ENCODE data around the gene MYOM1.
"Not testable (repeated sequence)": the region's sequence is repeated elsewhere in the genome, so short reads cannot be mapped to it uniquely, and the experiment has no call there.

MYOM1 gene

DNA sequence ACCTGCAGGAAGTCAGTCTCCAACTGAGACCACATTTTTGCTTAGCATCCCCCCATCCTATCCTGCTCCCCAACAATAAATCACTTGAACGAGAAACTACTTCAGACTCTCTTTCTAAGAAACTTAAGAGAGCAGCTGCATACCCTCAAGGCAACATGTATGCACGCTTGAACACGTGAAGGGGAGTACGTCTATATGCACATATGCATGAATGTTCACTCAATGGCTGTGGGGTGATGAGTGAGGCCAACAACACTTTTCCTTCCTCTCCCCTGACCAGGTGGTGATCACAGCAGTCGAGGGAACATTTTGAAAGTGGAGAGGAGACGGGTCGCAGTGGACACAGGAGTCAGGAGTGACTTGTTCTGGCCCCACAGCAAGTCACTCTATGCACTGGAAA is 127.0 kb downstream of the MYOM1 start:
- no peak for DNase-seq (ENCODE audit: low read depth in 2 of 3, low spot score in 2 of 3)

DNA sequence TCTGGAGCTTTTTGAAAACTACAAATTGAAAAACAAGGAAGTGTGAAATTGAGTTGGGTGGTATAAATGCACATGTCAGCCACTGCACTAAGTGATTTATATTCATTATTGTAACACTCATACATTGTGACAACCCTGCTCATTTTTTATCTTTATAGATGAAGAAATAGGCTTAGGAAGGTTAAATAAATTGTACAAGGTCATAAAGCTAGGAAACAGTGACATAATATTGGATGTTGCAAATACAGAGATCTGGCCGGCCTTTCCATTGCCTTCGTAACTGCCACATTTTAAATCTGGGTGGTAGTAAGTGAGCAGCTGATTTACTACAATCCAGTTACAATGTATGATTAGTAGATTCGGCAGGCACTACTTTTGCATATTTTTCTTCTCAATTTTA is 130.2 kb downstream of the MYOM1 start:
- no peak for DNase-seq (ENCODE audit: low read depth in 2 of 3, low spot score in 2 of 3)

GRCh38 chr18:3088449-3088848 is 131.3 kb downstream of the MYOM1 start:
- DNase-seq (ENCODE audit: low read depth in 2 of 3, low spot score in 2 of 3), result no peak

GRCh38 chr18:3086871-3087270 is 132.9 kb downstream of the MYOM1 start:
- no peak for DNase-seq (ENCODE audit: low read depth in 2 of 3, low spot score in 2 of 3)

- DNase-seq (ENCODE audit: low read depth in 2 of 3, low spot score in 2 of 3), result no peak
These were observed 134.2 kb downstream of the MYOM1 start for GRCh38 chr18:3085612-3086011.

GRCh38 chr18:3084206-3084605 is 135.6 kb downstream of the MYOM1 start:
- DNase-seq (ENCODE audit: low read depth in 2 of 3, low spot score in 2 of 3), result no peak

DNA sequence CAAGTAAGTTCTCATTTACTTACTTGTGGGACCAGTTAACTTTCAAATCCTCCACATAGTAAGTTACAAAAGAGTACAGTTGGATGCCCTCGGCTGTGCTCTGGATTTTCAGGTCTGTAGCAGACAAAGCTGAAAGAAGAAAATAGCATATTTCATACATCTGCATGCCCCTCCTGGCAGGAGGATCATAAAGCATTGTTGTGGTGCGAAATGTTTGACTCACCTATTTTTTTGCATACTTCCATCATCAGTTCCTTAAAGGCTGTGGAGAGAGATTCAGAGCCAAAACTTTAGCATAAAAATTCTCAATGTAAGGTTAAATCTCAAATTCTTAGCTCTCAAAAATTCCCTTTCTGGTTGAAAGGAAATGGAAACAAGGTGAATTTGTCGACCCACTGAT is 136.0 kb downstream of the MYOM1 start:
- no peak for DNase-seq (ENCODE audit: low read depth in 2 of 3, low spot score in 2 of 3)

GRCh38 chr18:3081584-3081991 is 138.2 kb downstream of the MYOM1 start:
- DNase-seq (ENCODE audit: low read depth in 2 of 3, low spot score in 2 of 3), result no peak

- DNase-seq (ENCODE audit: low read depth in 2 of 3, low spot score in 2 of 3), result no peak
These were observed 140.1 kb downstream of the MYOM1 start for GRCh38 chr18:3079653-3080052.

DNA sequence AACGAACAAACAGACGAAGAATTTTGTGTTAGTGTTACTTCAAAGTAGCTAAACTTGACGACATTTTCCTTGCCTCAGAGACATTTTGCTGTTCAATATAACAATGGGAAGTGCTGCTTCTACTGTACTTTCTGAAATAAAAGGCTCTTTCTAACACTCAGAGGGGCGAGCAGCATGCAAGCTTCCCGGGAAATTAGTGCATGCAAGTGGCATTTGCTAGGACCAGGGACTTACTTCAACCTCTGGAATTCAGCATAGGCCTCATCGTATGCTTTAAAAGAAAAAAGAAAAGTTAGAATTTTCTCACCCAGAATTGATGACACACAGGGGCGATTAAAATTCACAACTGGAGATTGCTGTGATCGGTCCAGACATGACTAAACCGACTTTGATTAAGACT is 144.3 kb downstream of the MYOM1 start:
- DNase-seq (ENCODE audit: low read depth in 2 of 3, low spot score in 2 of 3), result no peak

DNA sequence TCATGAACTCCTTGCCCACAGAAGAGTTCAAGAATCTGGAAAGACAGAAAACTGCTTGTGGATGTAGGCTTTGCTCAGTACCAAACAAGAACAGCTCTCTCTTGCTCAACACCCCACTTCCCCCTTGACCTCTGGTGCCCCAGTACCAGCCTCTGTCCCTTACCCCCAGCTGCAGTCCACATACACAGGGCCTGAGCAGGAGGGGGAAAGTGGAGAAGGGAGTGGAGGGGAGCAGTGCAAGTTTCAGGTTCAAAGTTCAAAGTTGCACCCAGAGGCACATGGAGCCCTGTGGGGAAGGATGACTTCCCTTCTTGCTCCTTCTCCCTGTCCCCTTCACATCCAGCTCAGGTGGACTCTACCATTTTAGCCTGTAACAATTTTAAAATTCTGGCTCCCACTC is 145.7 kb downstream of the MYOM1 start:
- DNase-seq (ENCODE audit: low read depth in 2 of 3, low spot score in 2 of 3), result no peak

DNA sequence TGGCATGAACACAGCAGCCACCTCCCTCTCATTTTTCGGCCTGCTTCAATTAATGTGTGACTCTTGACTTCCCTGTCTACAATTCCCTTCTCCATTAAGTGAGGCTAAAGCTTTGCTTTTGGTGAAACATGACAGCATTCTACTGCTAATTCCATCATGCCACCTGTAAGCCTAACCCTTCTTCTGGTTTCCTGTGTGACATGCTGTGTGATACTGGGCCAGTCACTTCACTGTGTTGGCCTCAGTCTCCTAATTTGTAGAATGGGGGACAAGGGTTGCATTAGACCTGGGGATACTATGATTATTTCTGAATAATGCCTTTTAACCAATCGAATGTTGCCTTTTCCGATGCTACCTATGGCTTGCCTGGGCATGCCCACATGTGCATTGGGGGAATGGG is 146.4 kb downstream of the MYOM1 start:
- not testable (repeated sequence) for DNase-seq (ENCODE audit: low read depth in 2 of 3, low spot score in 2 of 3)

- DNase-seq (ENCODE audit: low read depth in 2 of 3, low spot score in 2 of 3), result no peak
These were observed 148.1 kb downstream of the MYOM1 start for GRCh38 chr18:3071676-3072075.

DNA sequence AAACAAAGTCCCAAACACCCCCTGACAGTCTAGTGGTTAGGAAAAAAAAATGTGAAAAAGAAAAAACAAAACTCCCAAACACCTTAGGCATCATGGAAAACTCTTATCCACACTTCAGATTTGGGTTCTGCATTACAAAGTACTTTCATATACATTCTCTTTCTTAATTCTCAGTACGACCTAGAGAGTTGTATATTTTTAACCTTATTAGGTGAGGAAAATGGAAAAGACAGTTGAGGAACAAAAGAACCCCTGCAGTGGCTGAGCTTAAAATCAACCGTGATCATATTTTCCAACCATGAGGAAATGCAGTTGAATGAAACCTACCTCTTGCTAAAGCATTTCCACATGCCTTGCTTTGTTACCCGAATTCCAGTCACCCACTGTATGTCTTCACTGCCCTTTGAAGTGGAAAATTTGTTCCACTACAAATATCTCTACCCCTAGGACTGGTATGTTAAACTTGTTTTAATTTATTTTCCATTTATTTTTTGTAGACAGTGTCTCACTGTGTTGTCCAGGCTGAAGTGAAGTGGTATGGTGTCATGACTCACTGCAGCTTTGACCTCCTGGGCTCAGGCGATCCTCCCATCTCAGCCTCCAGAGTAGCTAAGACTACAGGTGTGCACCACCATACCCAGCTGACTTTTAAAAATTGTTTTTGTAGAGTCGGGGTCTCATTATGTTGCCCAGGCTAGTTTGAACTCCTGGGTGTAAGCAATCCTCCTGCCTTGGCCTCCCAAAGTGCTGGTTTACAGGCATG is 149.9 kb downstream of the MYOM1 start:
- DNase-seq (ENCODE audit: low read depth in 2 of 3, low spot score in 2 of 3), result no peak

DNA sequence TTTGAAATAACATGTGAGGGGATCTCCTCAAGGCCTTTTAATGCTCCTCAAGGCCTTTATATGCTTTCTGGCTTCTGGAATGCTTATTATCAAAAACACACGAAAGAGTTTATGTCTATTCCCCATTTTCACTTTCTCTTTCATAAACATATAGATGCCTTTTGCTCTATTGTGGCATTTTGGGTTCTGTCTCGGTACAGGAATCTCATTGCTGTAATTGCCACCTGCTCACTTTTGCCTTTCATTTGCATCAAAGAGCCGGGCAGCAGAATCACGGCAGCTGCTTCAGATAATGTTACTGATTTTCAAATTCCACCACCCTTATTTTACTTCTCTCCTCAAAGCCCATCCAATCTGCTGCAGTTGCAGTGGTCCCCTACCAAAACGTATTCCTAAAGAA is 152.0 kb downstream of the MYOM1 start:
- DNase-seq (ENCODE audit: low read depth in 2 of 3, low spot score in 2 of 3), result no peak

DNA sequence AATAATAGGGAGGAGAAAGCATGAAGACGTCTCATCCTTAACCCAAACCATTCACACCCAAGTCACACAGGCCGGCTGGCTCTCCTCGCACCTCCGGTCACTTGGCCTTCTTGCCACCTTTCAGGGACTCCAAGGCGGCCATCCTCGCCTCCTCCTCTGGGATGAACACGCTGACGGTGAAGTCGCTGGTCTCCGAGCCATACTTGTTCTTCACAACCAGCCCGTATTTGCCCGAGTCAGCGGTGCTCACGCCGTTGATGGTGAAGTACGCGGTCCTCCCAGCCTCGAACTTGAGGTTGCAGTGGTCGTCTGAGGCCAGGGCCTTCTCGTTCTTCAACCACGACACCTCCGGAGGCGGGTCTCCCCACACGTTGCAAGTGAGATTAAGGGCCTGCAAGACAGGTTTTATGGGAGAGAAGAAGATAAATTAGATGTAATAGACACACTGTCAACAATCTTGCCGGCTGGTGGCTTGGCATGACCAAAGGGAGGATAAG is 152.6 kb downstream of the MYOM1 start:
- no peak for DNase-seq (ENCODE audit: low read depth in 2 of 3, low spot score in 2 of 3)

- no peak for DNase-seq (ENCODE audit: low read depth in 2 of 3, low spot score in 2 of 3)
These were observed 153.2 kb downstream of the MYOM1 start for GRCh38 chr18:3066341-3067110.

DNA sequence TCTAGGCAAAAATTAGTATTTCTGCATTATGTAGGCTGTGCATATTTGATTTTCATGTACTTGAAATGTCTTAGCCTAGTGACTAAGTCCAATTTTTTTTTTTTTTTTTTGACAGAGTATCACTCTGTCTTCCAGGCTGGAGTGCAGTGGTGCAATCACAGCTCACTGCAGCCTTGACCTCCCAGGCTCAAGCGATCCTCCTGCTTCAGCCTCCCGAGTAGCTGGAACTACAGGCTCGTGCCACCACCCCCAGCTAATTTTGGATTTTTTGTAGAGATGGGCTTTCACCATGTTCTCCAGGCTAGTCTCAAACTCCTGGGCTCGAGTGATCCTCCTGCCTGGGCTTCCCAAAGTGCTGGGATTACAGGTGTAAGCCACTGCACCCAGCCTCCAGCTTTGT is 156.0 kb downstream of the MYOM1 start:
- DNase-seq (ENCODE audit: low read depth in 2 of 3, low spot score in 2 of 3), result not testable (repeated sequence)

DNA sequence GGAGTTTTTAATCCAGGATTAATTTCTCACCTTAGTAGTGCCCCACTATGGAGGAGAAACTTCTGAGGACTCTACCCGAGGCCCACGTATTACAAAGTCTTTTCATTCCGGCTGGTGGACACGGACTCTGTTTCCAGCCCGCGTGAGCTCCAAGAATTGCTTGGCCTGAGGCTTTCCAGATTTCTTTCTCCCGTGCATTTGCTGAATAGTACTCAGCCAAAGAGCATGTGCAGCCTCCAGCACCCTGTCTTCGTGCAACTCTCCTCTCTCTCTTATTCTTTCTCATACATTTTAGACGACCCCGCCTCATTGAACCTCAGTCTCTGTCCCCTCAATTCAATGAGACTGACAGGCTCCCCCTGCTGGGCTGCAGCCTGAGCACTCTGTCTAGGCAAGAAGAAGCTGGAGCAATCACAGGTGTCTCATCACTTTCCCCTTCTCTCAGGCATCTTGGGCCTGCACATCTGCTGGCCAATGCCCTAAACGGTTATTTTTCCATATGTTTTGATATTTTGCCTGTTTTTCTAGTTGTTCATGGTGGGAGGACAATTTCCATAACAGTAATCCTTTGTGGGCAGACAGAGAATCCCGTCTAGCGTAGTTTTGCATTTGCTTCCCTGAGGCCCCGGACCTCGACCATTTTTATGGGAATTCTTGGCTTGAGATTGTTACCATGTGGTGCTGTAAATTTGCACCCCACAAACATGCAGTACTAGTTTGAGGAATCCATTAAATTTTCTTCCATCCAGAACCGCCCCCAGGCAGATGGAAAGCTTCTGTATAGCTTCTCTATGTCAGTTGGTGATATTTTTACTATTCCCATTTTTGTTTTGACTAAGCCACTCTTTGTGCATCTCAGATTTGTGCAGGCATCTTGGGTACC is 156.7 kb downstream of the MYOM1 start:
- DNase-seq (ENCODE audit: low read depth in 2 of 3, low spot score in 2 of 3), result peak in 2 of 3 experiments; percentile 18 to 22

DNA sequence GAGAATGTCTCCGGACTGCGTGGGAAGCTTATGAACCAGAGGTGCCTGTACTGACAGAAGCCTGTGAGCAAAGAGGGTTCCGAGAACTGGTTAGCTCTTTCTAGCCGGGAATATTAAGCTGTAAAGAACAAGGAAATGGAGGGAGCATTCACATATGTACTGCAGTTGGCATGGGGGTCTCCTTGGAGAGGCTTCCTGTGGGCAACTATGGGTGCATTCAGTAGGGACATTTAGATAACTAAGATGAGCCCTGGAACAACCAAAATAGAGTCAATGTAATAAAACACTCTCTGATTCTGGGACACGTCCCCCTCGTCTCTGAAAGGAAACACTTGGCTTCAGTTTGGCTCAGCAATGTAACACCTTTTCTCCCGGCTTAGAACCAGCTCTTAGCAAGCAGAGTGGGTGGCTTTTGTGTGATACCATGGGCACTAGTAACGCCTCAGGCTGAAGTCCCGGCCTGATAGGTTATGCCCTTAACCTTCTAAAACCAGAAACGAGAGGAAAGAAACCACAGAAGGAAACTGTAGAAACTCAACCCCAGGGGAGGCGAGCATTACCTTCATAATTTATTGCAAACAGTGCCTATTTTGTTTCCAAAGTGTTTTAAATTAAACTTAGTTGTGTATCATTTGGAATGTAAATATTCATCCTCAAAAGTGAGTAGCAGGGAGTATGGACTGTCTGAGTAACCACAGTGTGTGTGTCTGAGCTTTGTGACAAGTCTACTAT is 158.0 kb downstream of the MYOM1 start:
- peak in 2 of 3 experiments; percentile 30 to 31 for DNase-seq (ENCODE audit: low read depth in 2 of 3, low spot score in 2 of 3)

Measured in activated CD8-positive, alpha-beta memory T cell treated with anti-CD3 and anti-CD28 coated beads for 48 hours (primary cell).